PC-9 (cell line): ENCODE data around the gene ACBD3. TPM values are rescaled to one million over a fixed set of nuclear protein-coding genes. Genes with fewer than 3 reads are reported as not detected.

Experiments
- BruUV-seq: library from RNA; stranded (reverse); fragments of 400-500 nt; replicated peaks from 2 replicates; lab custom pipeline; 2021; lab: Mats Ljungman, UMichigan
- CTCF ChIA-PET: fragments of 300-600 bp; sonication (Branson Sonifier 250); formaldehyde crosslinking; loops from one replicate; lab custom pipeline; 2022; ENCODE audit warnings: antibody characterized with exemption; lab: Charles Lee
- POLR2A ChIA-PET: fragments of 300-600 bp; sonication (Branson Sonifier 250); formaldehyde crosslinking; loops from one replicate; lab custom pipeline; 2022; ENCODE audit warnings: antibody characterized with exemption; ENCODE audit not compliant: unreplicated experiment; lab: Charles Lee
- DNase-seq, 2 experiments: peaks; one replicate each; pipeline versions ENCODE4 v3.0.0 to v3.0.0-alpha.2; 2015 to 2022; ENCODE audit warnings: mixed read lengths in 1 of 2
- H2AFZ ChIP-seq: fragments of 200-600 bp; sonication (generic); 2 replicates; pipeline ENCODE4 v1.8.1; 2017; ENCODE audit warnings: antibody characterized with exemption
- H3F3A ChIP-seq: fragments of 200-600 bp; sonication (generic); 2 replicates; pipeline ENCODE4 v1.8.1; 2017; ENCODE audit warnings: antibody characterized with exemption, mild to moderate bottlenecking, low read depth; ENCODE audit not compliant: insufficient read depth
- H3K27ac ChIP-seq: fragments of 200-600 bp; sonication (generic); 2 replicates; pipeline ENCODE4 v1.6.1; 2016; ENCODE audit warnings: mixed run types
- H3K27me3 ChIP-seq: fragments of 200-600 bp; sonication (generic); 2 replicates; pipeline ENCODE4 v1.6.1; 2016; ENCODE audit warnings: low read depth, mixed run types; ENCODE audit not compliant: insufficient read depth
- H3K36me3 ChIP-seq: fragments of 200-600 bp; sonication (generic); 2 replicates; pipeline ENCODE4 v1.6.1; 2016; ENCODE audit warnings: low read depth, mixed run types
- H3K4me1 ChIP-seq: fragments of 200-600 bp; sonication (generic); replicated peaks from 2 replicates; pipeline ENCODE4 v1.6.1; 2016; ENCODE audit warnings: mixed run types; ENCODE audit not compliant: insufficient read depth
- H3K4me2 ChIP-seq: fragments of 200-600 bp; sonication (generic); 2 replicates; pipeline ENCODE4 v1.6.1; 2017; ENCODE audit warnings: mixed run types
- H3K4me3 ChIP-seq: fragments of 200-600 bp; sonication (generic); 2 replicates; pipeline ENCODE4 v1.6.1; 2016; ENCODE audit warnings: mixed run types
- H3K79me2 ChIP-seq: fragments of 200-600 bp; sonication (generic); 2 replicates; pipeline ENCODE4 v1.6.1; 2017; ENCODE audit warnings: low read depth, mixed run types
- H3K9me2 ChIP-seq: fragments of 200-600 bp; sonication (generic); 2 replicates; pipeline ENCODE4 v1.8.1; 2017; ENCODE audit warnings: mild to moderate bottlenecking; ENCODE audit not compliant: insufficient read depth
- H3K9me3 ChIP-seq: fragments of 200-600 bp; sonication (generic); 2 replicates; pipeline ENCODE4 v1.8.1; 2016; ENCODE audit warnings: low read depth; ENCODE audit not compliant: insufficient read depth
- H4K20me1 ChIP-seq: fragments of 200-600 bp; sonication (generic); 2 replicates; pipeline ENCODE4 v1.8.1; 2017; ENCODE audit not compliant: insufficient read depth
- CTCF ChIP-seq: fragments of 200-600 bp; sonication (generic); conservative IDR thresholded peaks from 2 replicates; pipeline ENCODE4 v1.6.1; 2017; ENCODE audit warnings: mixed run types, antibody characterized with exemption, mild to moderate bottlenecking, moderate library complexity
- EZH2 ChIP-seq: fragments of 200-600 bp; sonication (generic); IDR thresholded peaks from 2 replicates; pipeline ENCODE4 v1.8.0; 2017; ENCODE audit warnings: antibody characterized with exemption, low read depth
- intact Hi-C: fragments of 100-400 bp; cut with micrococcal nuclease; formaldehyde crosslinking; loops from one replicate; pipeline ENCODE4 v1.10.0; 2022; ENCODE audit not compliant: unreplicated experiment
- total RNA-seq: library from RNA; stranded (reverse); gene quantifications from 2 replicates; pipeline ENCODE4 v1.2.3, GENCODE V29; 2021

ACBD3 gene
- total RNA-seq, 1 experiment from 2014 or later: 46.4 TPM

- no peak for DNase-seq
- no peak overlapping the region for H3K4me2 ChIP-seq
- ChIA-PET CTCF (no interaction called here), POLR2A (interaction anchor here (0.7 kb wide), 1 partner anchor 8 kb away, joined by 4 read pairs; no protein-coding TSS in a partner anchor)
- no peaks in the 10 kb centered on the region for H3K9me3 ChIP-seq
- H3K4me1 ChIP-seq: no peaks in the 10 kb centered on the region
- no peaks in the 10 kb centered on the region for H4K20me1 ChIP-seq
- no peak overlapping the region for H2AFZ ChIP-seq
- no peak for TF ChIP-seq CTCF
- no peak for TF ChIP-seq EZH2
- no peaks in the 10 kb centered on the region for H3K9me2 ChIP-seq
- intact Hi-C loops: no loop called here
- no peaks in the 10 kb centered on the region for H3K27me3 ChIP-seq
- no peaks in the 10 kb centered on the region for H3K79me2 ChIP-seq
- no peak overlapping the region for H3K27ac ChIP-seq
- H3F3A ChIP-seq: no peaks in the 10 kb centered on the region
- no TSS peak for BruUV-seq
- H3K36me3 ChIP-seq: no peaks in the 10 kb centered on the region
- H3K4me3 ChIP-seq: no peak overlapping the region
Observed at GRCh38 chr1:226211181-226211821, 24.8 kb upstream of the ACBD3 start.

GRCh38 chr1:226210571-226211176, 24.1 kb upstream of the ACBD3 start:
- Histone ChIP-seq H3K9me2 (no peaks in the 10 kb centered on the region), H3F3A (no peaks in the 10 kb centered on the region), H3K27me3 (no peaks in the 10 kb centered on the region), H3K4me1 (no peaks in the 10 kb centered on the region), H3K9me3 (no peaks in the 10 kb centered on the region), H3K4me2 (no peak overlapping the region), H3K79me2 (no peaks in the 10 kb centered on the region), H3K36me3 (no peaks in the 10 kb centered on the region), H2AFZ (no peak overlapping the region), H3K27ac (no peak overlapping the region), H4K20me1 (no peaks in the 10 kb centered on the region), H3K4me3 (no peak overlapping the region)
- no peak for DNase-seq
- no peak for TF ChIP-seq CTCF
- TF ChIP-seq EZH2: no peak
- CTCF ChIA-PET: no interaction called here
- intact Hi-C loops: no loop called here
- POLR2A ChIA-PET: no interaction called here
- no TSS peak for BruUV-seq

GRCh38 chr1:226209307-226210059, 22.9 kb upstream of the ACBD3 start:
- Histone ChIP-seq H3K27ac (no peak overlapping the region), H3K4me2 (no peak overlapping the region), H3K9me3 (no peaks in the 10 kb centered on the region), H4K20me1 (no peaks in the 10 kb centered on the region), H3K9me2 (no peaks in the 10 kb centered on the region), H3K36me3 (no peaks in the 10 kb centered on the region), H3F3A (no peaks in the 10 kb centered on the region), H3K4me3 (no peak overlapping the region), H3K27me3 (no peaks in the 10 kb centered on the region), H3K79me2 (no peaks in the 10 kb centered on the region), H3K4me1 (no peaks in the 10 kb centered on the region), H2AFZ (no peak overlapping the region)
- intact Hi-C loops: no loop called here
- ChIA-PET CTCF (no interaction called here), POLR2A (interaction anchor here (0.6 kb wide), 1 partner anchor 1009 kb away, joined by 10 read pairs; no protein-coding TSS in a partner anchor)
- no TSS peak for BruUV-seq
- DNase-seq: no peak
- TF ChIP-seq CTCF (no peak), EZH2 (no peak)
